HL-60 (cell line): ENCODE data around the gene SUPT6H.

Experiments
- CTCF ChIP-seq: IDR thresholded peaks from one replicate; pipeline ENCODE4 v1.5.1; 2011; ENCODE audit warnings: low read length, control low read depth, inconsistent platforms; ENCODE audit not compliant: insufficient read depth
- GABPA ChIP-seq: IDR thresholded peaks from 2 replicates; pipeline ENCODE4 v1.6.1; 2012; ENCODE audit warnings: low read depth
- POLR2AphosphoS5 ChIP-seq: IDR thresholded peaks from 2 replicates; pipeline ENCODE4 v1.6.1; 2012; ENCODE audit warnings: low read depth
- REST ChIP-seq: IDR thresholded peaks from 2 replicates; pipeline ENCODE4 v1.6.1; 2012; ENCODE audit warnings: low read depth; ENCODE audit not compliant: insufficient replicate concordance
- SPI1 ChIP-seq: IDR thresholded peaks from 2 replicates; pipeline ENCODE4 v1.6.1; 2012; ENCODE audit warnings: low read depth, mild to moderate bottlenecking, borderline replicate concordance

- TF ChIP-seq CTCF: no peak
- TF ChIP-seq GABPA: no peak
- no peak; the same call in 1 of the 2 replicates for TF ChIP-seq POLR2AphosphoS5
- no peak for TF ChIP-seq REST
- TF ChIP-seq SPI1: no peak
Measured at GRCh38 chr17:28744104-28744971, 82.3 kb downstream of the SUPT6H start.
